ENCODE results near the gene TLR9.

TLR9 gene

GRCh38 chr3:52213005-52213404, 12.4 kb downstream of the TLR9 start:
- no peak for FAIRE-seq

- FAIRE-seq, result no peak
These were observed 14.1 kb downstream of the TLR9 start for GRCh38 chr3:52211268-52211891.

GRCh38 chr3:52210550-52211046, 14.8 kb downstream of the TLR9 start:
- FAIRE-seq, result no peak

- no peak for FAIRE-seq
These were observed 15.4 kb downstream of the TLR9 start for GRCh38 chr3:52210037-52210436.

GRCh38 chr3:52208556-52208955, 16.9 kb downstream of the TLR9 start:
- FAIRE-seq, result no peak

- FAIRE-seq, result no peak
These were observed 19.6 kb downstream of the TLR9 start for GRCh38 chr3:52205727-52206372.

GRCh38 chr3:52204337-52205073, 20.9 kb downstream of the TLR9 start:
- no peak for FAIRE-seq

- FAIRE-seq, result no peak
These were observed 21.7 kb downstream of the TLR9 start for GRCh38 chr3:52203701-52204100.

- no peak for FAIRE-seq
These were observed 22.9 kb downstream of the TLR9 start for GRCh38 chr3:52202384-52203077.

- FAIRE-seq, result no peak
These were observed 24.3 kb downstream of the TLR9 start for GRCh38 chr3:52200981-52201679.

GRCh38 chr3:52198643-52199608, 26.5 kb downstream of the TLR9 start:
- no peak for FAIRE-seq

- no peak for FAIRE-seq
These were observed 27.4 kb downstream of the TLR9 start, which contains the start of gene ALAS1 for GRCh38 chr3:52197842-52198625. ALAS1 (plus strand) TSS chr3:52198160; CDS start chr3:52199242, 1,082 bp downstream.

- FAIRE-seq, result no peak
These were observed 28.0 kb downstream of the TLR9 start for GRCh38 chr3:52197499-52197841.

- FAIRE-seq, result no peak
These were observed 28.5 kb downstream of the TLR9 start for GRCh38 chr3:52196977-52197376.

- no peak for FAIRE-seq
These were observed 29.6 kb downstream of the TLR9 start for GRCh38 chr3:52195823-52196331.

GRCh38 chr3:52195291-52195597, 30.2 kb downstream of the TLR9 start:
- FAIRE-seq, result no peak

- FAIRE-seq, result no peak
These were observed 30.8 kb downstream of the TLR9 start for GRCh38 chr3:52194485-52195290.

- no peak for FAIRE-seq
These were observed 32.4 kb downstream of the TLR9 start for GRCh38 chr3:52193065-52193464.

- no peak for FAIRE-seq
These were observed 33.8 kb downstream of the TLR9 start for GRCh38 chr3:52191663-52192062.
